K562 (cell line): ENCODE data around the gene CBFA2T3. TPM values are rescaled to one million over a fixed set of nuclear protein-coding genes. Genes with fewer than 3 reads are reported as not detected.

Experiments
- ATF7 ChIP-seq: fragments of 450-650 bp; IDR thresholded peaks from 2 replicates; pipeline ENCODE4 v1.7.1; 2014; ENCODE audit warnings: mild to moderate bottlenecking, moderate library complexity
- CLOCK ChIP-seq: fragments of 250-450 bp; sonication (Bioruptor Pico); IDR thresholded peaks from 2 replicates; pipeline ENCODE4 v1.4.0; 2020; ENCODE audit warnings: mild to moderate bottlenecking, moderate library complexity, borderline replicate concordance
- CTBP1 ChIP-seq: fragments of 450-650 bp; IDR thresholded peaks from 2 replicates; pipeline ENCODE4 v1.6.1; 2016; ENCODE audit warnings: borderline replicate concordance
- E2F3 ChIP-seq: fragments of 250-450 bp; sonication (Bioruptor Pico); IDR thresholded peaks from 2 replicates; pipeline ENCODE4 v1.4.0; 2020; ENCODE audit warnings: mild to moderate bottlenecking
- ETV5 ChIP-seq: sonication (generic); formaldehyde crosslinking; IDR thresholded peaks from 2 replicates; pipeline ENCODE4 v1.4.0; 2020; ENCODE audit warnings: low read depth, mild to moderate bottlenecking, missing genetic modification reagents
- HMGN3 ChIP-seq: IDR thresholded peaks from 2 replicates; pipeline ENCODE4 v1.6.1; 2011; ENCODE audit warnings: borderline replicate concordance, low read depth, mild to moderate bottlenecking, mixed read lengths, low read length; ENCODE audit not compliant: insufficient read length; ENCODE audit errors: extremely low read depth
- HNRNPUL1 ChIP-seq: fragments of 200-400 bp; formaldehyde crosslinking; IDR thresholded peaks from 2 replicates; pipeline ENCODE4 v1.6.1; 2017; ENCODE audit warnings: low read length
- JUND ChIP-seq, 2 experiments: IDR thresholded peaks; 2 replicates in 1 of 2; 3 replicates in 1 of 2; pipeline ENCODE4 v1.6.1; 2011; ENCODE audit warnings: borderline replicate concordance in 2 of 2, low read depth in 2 of 2, low read length in 2 of 2, improper control_type of control experiment in 1 of 2, missing biosample characterization in 1 of 2, missing genetic modification characterization in 1 of 2, missing genetic modification reagents in 1 of 2
- KDM2B ChIP-seq: fragments of 250-450 bp; sonication (Bioruptor Pico); IDR thresholded peaks from 2 replicates; pipeline ENCODE4 v1.8.0; 2021; ENCODE audit warnings: mild to moderate bottlenecking, moderate library complexity
- KLF10 ChIP-seq: fragments of 250-450 bp; sonication (Bioruptor Pico); IDR thresholded peaks from 2 replicates; pipeline ENCODE4 v1.6.1; 2021; ENCODE audit warnings: matching md5 sums
- MBD2 ChIP-seq: sonication (generic); IDR thresholded peaks from 2 replicates; pipeline ENCODE4 v1.6.1; 2016; ENCODE audit warnings: low read depth, borderline replicate concordance
- NR2C1 ChIP-seq, 2 experiments: fragments of 450-650 bp; IDR thresholded peaks; 2 replicates each; pipeline ENCODE4 v1.6.1; 2017; ENCODE audit warnings: mild to moderate bottlenecking in 2 of 2, antibody characterized with exemption in 1 of 2, inconsistent platforms in 1 of 2, missing compliant biosample characterization in 1 of 2, missing genetic modification characterization in 1 of 2
- NRF1 ChIP-seq, 2 experiments: fragments of 450-650 bp; IDR thresholded peaks in 1 of 2; conservative IDR thresholded peaks in 1 of 2; 2 replicates each; pipeline ENCODE4 v1.6.1; 2014; ENCODE audit warnings: mild to moderate bottlenecking in 2 of 2
- POLR2G ChIP-seq: fragments of 200-400 bp; formaldehyde crosslinking; IDR thresholded peaks from 2 replicates; pipeline ENCODE4 v1.6.1; 2017; ENCODE audit warnings: low read depth, mild to moderate bottlenecking, antibody characterized with exemption, low read length, moderate library complexity
- RBM22 ChIP-seq: fragments of 200-400 bp; formaldehyde crosslinking; IDR thresholded peaks from 2 replicates; pipeline ENCODE4 v1.6.1; 2018; ENCODE audit warnings: low read length, low read depth; ENCODE audit not compliant: poor library complexity, severe bottlenecking
- ZC3H11A ChIP-seq: IDR thresholded peaks from 2 replicates; pipeline ENCODE4 v1.6.1; 2012; ENCODE audit warnings: low read depth, low read length, improper control_type of control experiment
- polyA plus RNA-seq, 8 experiments: library from polyadenylated mRNA; depleted of rRNA in 4 of 8; stranded (reverse) in 5 of 8; unstranded in 3 of 8; fragments of >200 nt; fragmentation: Nextera tagmentation in 2 of 8; fragmentation: Illumina TruSeq in 1 of 8; extraction: Ambion mirVana in 2 of 8; extraction: Trizol in 1 of 8; gene quantifications; 2 replicates each; pipeline versions ENCODE4 v1.2.1 to v1.2.3, GENCODE V29; 2011 to 2014; ENCODE audit warnings: inconsistent platforms in 1 of 8, missing spikeins in 1 of 8
- total RNA-seq, 7 experiments: library from RNA; depleted of rRNA in 6 of 7; stranded (reverse); fragments of >200 nt in 6 of 7; fragmentation: Illumina TruSeq in 2 of 7; extraction: Trizol in 2 of 7; gene quantifications; 2 replicates each; pipeline versions ENCODE4 v1.2.1 to v1.2.3, GENCODE V29; 2011 to 2021; ENCODE audit warnings: low replicate concordance in 1 of 7

CBFA2T3 gene
- total and polyA plus RNA-seq, 9 of the 15 experiments (the other 6 are each of a cell fraction or from before 2014, with no cell fraction given): 2.3 to 145 (median 6.7) TPM

- TF ChIP-seq JUND (IDR thresholded peaks at IDR 0.05; ENCODE audit: borderline replicate concordance, low read depth, low read length) (peak; percentile 76), JUND (tag; IDR thresholded peaks at IDR 0.05; ENCODE audit: borderline replicate concordance, low read depth, low read length) (peak; percentile 53; the same call in 1 of the 3 replicates), HMGN3 (peak; percentile 100), CLOCK (CRISPR knock-in tag) (peak; percentile 78; the same call in 1 of the 2 replicates), E2F3 (CRISPR knock-in tag) (peak; percentile 78), ATF7 (peak; percentile 69), KDM2B (no peak), MBD2 (peak; percentile 90), RBM22 (no peak), CTBP1 (peak; percentile 89), HNRNPUL1 (peak; percentile 71; the same call in 1 of the 2 replicates), NRF1 (conservative IDR thresholded peaks at IDR 0.05 in 1 of 2, IDR thresholded peaks at IDR 0.05 in 1 of 2) (peak in 1 of 2 experiments; percentile 28; a peak in 2 of 4 replicates), ZC3H11A (0 out of 2 replicates have a peak, but pooled peaks have one; percentile 0), ETV5 (CRISPR knock-in tag) (peak; percentile 100), NR2C1 (IDR thresholded peaks at IDR 0.05) (peak; percentile 94), NR2C1 (tag; IDR thresholded peaks at IDR 0.05) (peak; percentile 94), POLR2G (peak; percentile 70), KLF10 (CRISPR knock-in tag) (no peak)
Measured at GRCh38 chr16:88992351-88993165, 15.6 kb upstream of the CBFA2T3 start (continued).
